GM20000 (cell line): ENCODE measurements around the gene RAB1B.
"Not testable (repeated sequence)": the region's sequence is repeated elsewhere in the genome, so short reads cannot be mapped to it uniquely, and the experiment has no call there.

Source experiments
- DNase-seq: peaks from one replicate; pipeline ENCODE4 v3.0.0; 2012; ENCODE audit warnings: low spot score
- CTCF ChIP-seq: IDR thresholded peaks from 2 replicates; pipeline ENCODE4 v1.5.1; 2012; ENCODE audit warnings: mild to moderate bottlenecking, control low read depth; ENCODE audit errors: extremely low read depth, missing control alignments

RAB1B gene

GRCh38 chr11:66299186-66299585 is 30.7 kb downstream of the RAB1B start:
- no peak for DNase-seq
- TF ChIP-seq CTCF: no peak

GRCh38 chr11:66302656-66303055 is 34.2 kb downstream of the RAB1B start:
- TF ChIP-seq CTCF: no peak
- no peak for DNase-seq

GRCh38 chr11:66309475-66309874 is 41.0 kb downstream of the RAB1B start:
- DNase-seq: no peak

DNA sequence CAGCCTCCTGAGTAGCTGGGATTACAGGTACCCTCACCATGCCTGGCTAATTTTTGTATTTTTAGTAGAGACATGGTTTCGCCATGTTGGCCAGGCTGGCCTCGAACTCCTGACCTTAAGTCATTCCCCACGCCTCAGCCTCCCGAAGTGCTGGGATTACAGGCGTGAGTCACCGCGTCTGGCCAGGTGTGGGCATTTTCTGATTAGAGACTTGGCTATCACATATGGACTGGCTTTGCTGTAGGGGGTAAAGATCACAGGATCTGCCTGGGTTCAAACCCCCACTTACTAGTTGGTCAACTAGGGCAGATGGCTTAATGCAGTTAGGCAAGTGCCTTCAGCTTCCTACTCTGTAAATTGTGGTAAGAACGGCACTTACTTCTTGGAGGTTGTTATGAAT is 41.9 kb downstream of the RAB1B start:
- no peak for TF ChIP-seq CTCF
- no peak for DNase-seq

More at GRCh38 chr11:66309475-66309874, 41.0 kb downstream of the RAB1B start:
- TF ChIP-seq CTCF: no peak

GRCh38 chr11:66310803-66311440 is 42.5 kb downstream of the RAB1B start:
- DNase-seq: not testable (repeated sequence)

DNA sequence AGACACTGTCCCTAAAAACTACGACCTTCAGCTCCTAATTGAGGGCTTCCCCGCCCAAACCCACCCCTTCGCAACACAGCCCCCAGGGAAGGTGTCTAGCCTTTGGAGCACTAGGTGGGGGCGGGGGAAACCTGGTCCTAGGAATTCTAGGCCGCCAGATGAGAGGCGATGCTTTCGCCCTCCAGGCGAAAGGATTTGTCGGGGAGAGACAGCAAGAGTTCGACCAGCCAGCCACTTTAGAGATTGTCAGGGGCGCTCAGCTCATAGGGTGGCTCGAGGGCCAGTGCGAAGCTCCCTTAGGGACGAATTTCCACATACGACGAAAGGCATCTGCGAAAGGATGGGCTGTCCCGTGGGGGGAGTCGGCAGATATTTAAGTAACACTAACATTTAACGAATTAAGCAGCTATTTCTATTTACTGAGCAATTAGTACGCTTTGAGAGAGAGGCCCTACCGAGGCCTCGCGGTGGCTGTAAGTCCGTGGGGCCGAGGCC is 43.1 kb downstream of the RAB1B start:
- no peak for DNase-seq
- peak; percentile 87 for TF ChIP-seq CTCF

- TF ChIP-seq CTCF: no peak
- DNase-seq: peak; percentile 88
Observed at GRCh38 chr11:66311965-66312548, 43.6 kb downstream of the RAB1B start.
